ENCODE data around the gene LUC7L. TPM values are rescaled to one million over a fixed set of nuclear protein-coding genes. Genes with fewer than 3 reads are reported as not detected.
"Not testable (repeated sequence)": the region's sequence is repeated elsewhere in the genome, so short reads cannot be mapped to it uniquely, and the experiment has no call there.

Gene LUC7L, protein sequence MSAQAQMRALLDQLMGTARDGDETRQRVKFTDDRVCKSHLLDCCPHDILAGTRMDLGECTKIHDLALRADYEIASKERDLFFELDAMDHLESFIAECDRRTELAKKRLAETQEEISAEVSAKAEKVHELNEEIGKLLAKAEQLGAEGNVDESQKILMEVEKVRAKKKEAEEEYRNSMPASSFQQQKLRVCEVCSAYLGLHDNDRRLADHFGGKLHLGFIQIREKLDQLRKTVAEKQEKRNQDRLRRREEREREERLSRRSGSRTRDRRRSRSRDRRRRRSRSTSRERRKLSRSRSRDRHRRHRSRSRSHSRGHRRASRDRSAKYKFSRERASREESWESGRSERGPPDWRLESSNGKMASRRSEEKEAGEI
- total RNA-seq = 10 to 100 TPM; 61.9 to 65.3 TPM

DNA sequence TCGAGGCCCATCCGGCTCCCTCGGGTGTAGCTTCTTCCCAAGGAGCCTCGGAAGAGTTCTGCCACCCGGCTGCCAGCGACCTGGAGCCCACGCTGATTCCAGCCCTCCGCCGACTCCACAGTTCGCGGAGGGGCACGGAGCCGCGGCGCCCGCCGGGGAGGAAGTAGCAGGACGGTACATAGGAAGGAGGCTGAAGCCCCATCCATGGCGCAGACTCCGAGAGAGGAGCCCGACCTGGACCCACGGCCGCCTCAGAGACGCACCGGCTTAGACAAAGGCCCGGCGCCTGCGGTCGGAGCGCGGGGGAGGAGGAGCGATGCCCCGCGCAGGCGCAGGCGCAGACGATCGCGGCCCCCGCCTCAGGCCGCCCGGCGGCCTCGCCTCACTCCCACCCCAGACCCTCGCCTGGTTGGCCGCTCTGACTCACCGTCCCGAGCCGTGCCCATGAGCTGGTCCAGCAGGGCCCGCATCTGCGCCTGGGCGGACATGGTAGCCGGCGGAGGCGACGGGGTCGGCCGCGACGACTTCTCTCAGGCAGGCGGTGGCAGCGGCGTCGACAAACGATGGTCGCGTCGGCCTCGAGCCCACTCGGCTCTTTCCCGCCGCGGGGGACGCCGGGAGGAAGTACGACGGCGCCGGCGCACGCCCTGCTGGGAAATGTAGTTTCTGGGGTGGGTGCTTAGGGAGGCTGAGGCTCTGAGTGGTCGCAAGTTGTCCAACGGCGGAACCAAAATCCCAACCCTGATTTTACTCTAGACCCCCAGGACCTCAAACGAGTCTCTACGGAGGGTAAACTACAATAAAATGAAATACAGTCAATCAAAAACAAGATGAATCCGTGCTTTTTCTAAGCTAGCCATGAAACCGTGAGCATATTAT, at the start of gene LUC7L:
Gene LUC7L, minus strand, starts transcription at position 598 of the 879 bp plus-strand sequence. Its CDS starts 110 bp downstream, at position 488.
- Mint-ChIP-seq H3K4me1 (peaks cover 32% of the 10 kb centered on the region), H3K4me3 (peak within 1 kb of the TSS; percentile 94), H3K27ac (peak within 1 kb of the TSS; percentile 92), H3K36me3 (peaks cover 25% of the 10 kb centered on the region), H3K9me3 (no peaks in the 10 kb centered on the region), H3K27me3 (no peaks in the 10 kb centered on the region)
- peak; percentile 92 for DNase-seq

- Mint-ChIP-seq H3K27ac (no peak overlapping the region), H3K9me3 (no peaks in the 10 kb centered on the region), H3K4me3 (no peak overlapping the region)
Measured at GRCh38 chr16:278863-279366, 49.7 kb upstream of the LUC7L start.

GRCh38 chr16:276426-277077, 47.3 kb upstream of the LUC7L start:
- peak overlapping the region; percentile 34 for H3K4me3 Mint-ChIP-seq
- no peaks in the 10 kb centered on the region for H3K36me3 Mint-ChIP-seq
- H3K27me3 Mint-ChIP-seq = peaks cover 45% of the 10 kb centered on the region
- no peak overlapping the region for H3K27ac Mint-ChIP-seq
- H3K4me1 Mint-ChIP-seq = peaks cover 4% of the 10 kb centered on the region
- DNase-seq = no peak
- H3K9me3 Mint-ChIP-seq = no peaks in the 10 kb centered on the region

More at GRCh38 chr16:278863-279366, 49.7 kb upstream of the LUC7L start:
- Mint-ChIP-seq H3K36me3 (no peaks in the 10 kb centered on the region), H3K4me1 (peaks cover 4% of the 10 kb centered on the region), H3K27me3 (peaks cover 44% of the 10 kb centered on the region)
- DNase-seq = peak; percentile 53

DNA sequence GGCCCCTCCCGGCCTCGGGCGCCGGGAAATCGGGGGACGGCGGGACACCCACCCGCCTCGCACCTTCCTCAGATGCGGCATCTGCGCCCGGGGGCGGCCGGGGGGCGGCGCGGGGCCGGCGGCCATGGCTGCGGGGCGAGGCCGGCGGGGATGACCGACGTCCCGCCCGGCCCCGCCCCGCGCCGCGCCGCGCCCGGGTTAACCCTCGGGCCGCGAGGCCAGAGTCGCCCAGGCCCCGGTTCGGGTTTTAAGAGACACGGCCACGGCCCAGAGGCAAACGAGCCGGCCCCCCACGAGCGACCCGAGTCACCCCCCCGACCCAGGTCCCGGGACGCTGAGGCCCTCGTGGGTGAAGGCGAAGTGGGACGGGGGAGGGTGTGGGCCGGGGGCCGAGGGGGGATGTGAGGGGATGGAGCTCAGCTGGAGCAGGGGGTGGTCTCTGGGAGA, 46.6 kb upstream of the LUC7L start, which contains the start of gene RGS11:
Gene RGS11, minus strand, starts transcription at position 159 of the 447 bp plus-strand sequence. Its CDS starts 33 bp downstream, at position 126.
- no peak within 1 kb of the TSS for H3K27ac Mint-ChIP-seq
- H3K36me3 Mint-ChIP-seq = no peaks in the 10 kb centered on the region
- no peak for DNase-seq
- peaks cover 38% of the 10 kb centered on the region for H3K27me3 Mint-ChIP-seq
- peak within 1 kb of the TSS; percentile 34 for H3K4me3 Mint-ChIP-seq
- H3K9me3 Mint-ChIP-seq = no peaks in the 10 kb centered on the region
- peaks cover 4% of the 10 kb centered on the region for H3K4me1 Mint-ChIP-seq

GRCh38 chr16:275041-275641, 45.9 kb upstream of the LUC7L start:
- Mint-ChIP-seq H3K9me3 (no peaks in the 10 kb centered on the region), H3K4me1 (peaks cover 4% of the 10 kb centered on the region), H3K27ac (no peak overlapping the region), H3K36me3 (no peaks in the 10 kb centered on the region), H3K4me3 (no peak overlapping the region), H3K27me3 (peaks cover 37% of the 10 kb centered on the region)
- DNase-seq = peak; percentile 29

- Mint-ChIP-seq H3K4me1 (peaks cover 1% of the 10 kb centered on the region), H3K36me3 (no peaks in the 10 kb centered on the region), H3K27ac (no peak overlapping the region), H3K27me3 (peaks cover 31% of the 10 kb centered on the region), H3K9me3 (no peaks in the 10 kb centered on the region), H3K4me3 (no peak overlapping the region)
- DNase-seq = no peak
Measured at GRCh38 chr16:273547-274421, 44.5 kb upstream of the LUC7L start.

DNA sequence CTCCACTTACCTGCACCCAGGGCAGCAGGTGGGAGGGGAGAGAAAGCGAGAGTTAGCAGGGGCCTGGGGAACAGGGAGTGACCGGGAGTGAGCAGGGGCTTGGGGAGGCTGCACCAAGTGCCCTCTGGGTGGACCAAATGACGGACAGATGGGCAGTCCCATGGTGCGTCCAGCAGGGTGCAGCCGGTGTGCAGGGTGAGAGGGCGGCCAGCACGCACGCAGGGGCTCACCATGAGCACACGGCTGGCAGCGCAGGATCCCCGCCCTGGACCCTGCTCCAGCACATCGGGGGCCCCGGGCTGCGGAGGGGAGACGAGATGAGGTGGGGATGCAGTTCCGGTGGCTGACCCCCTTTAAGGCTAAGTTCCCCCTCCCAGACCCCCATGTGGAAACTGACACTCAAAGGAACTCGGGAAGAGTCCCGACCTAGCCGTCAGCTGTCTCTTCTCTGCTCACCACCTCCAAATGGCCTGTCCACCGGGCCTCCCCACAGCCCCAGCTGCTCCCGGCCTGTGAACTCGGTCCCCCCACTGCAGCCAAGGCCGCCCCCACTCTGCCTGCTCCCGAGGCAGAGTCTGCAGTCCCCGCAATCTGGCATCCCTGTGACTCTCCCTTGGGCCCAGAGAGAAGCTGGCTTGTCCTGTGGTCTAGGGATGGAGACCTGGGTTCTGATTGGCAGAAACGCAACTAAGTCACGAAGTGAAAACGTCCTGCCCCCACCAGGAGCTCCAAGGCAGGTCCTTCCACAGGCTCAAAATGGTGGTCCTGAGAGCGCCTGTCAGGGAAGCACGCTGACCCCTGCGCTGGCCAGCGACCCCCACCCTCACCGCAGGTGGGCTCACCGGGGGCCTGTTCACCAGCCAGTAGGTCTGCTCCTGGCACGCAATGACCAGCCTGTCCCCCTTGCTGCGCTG, 43.6 kb upstream of the LUC7L start:
- no peak for DNase-seq
- Mint-ChIP-seq H3K27me3 (peaks cover 26% of the 10 kb centered on the region), H3K4me1 (no peaks in the 10 kb centered on the region), H3K9me3 (no peaks in the 10 kb centered on the region), H3K36me3 (no peaks in the 10 kb centered on the region), H3K27ac (no peak overlapping the region), H3K4me3 (no peak overlapping the region)

GRCh38 chr16:270381-271255, 41.4 kb upstream of the LUC7L start:
- H3K27ac Mint-ChIP-seq = no peak overlapping the region
- no peaks in the 10 kb centered on the region for H3K36me3 Mint-ChIP-seq
- no peaks in the 10 kb centered on the region for H3K4me1 Mint-ChIP-seq
- H3K9me3 Mint-ChIP-seq = no peaks in the 10 kb centered on the region
- H3K27me3 Mint-ChIP-seq = peaks cover 12% of the 10 kb centered on the region
- no peak for DNase-seq
- no peak overlapping the region for H3K4me3 Mint-ChIP-seq

DNA sequence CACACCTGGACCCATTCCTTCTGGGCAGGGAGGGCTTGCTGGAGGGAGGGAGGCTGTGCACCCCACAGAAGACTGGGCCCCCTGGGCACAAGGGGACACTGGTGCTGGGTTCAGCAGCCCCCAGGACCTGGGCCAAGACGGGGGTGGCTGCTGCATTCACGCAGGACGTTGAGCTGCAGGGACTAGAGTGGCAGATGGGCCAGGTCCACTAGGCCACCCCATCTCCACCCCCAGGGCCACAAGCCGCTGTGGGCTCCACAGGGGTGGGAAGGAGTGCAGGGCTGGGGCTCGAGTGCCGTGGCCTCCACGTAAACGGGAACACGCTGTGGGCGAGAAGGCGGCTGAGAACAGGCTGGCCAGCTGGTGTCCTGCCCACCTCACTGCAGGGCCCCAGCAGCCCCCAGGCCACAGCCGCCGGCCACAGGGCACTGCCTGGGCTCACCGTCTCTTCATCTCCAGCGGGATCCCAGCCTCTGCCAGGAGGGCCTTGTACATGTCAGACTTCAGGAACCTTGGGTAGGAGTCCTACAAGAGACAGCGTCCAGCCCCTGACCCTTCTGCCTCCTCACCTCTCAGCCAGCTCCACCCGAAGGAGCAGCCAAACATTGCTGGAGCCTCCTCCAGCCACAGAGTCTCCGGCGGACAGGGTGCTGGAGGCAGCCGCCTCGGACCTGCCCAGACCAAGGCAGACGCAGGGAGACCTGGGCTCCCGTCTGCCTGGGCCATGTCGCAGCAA, 40.0 kb upstream of the LUC7L start:
- H3K27ac Mint-ChIP-seq = no peak overlapping the region
- H3K4me1 Mint-ChIP-seq = no peaks in the 10 kb centered on the region
- H3K9me3 Mint-ChIP-seq = no peaks in the 10 kb centered on the region
- H3K36me3 Mint-ChIP-seq = no peaks in the 10 kb centered on the region
- H3K4me3 Mint-ChIP-seq = no peak overlapping the region
- peaks cover 5% of the 10 kb centered on the region for H3K27me3 Mint-ChIP-seq
- no peak for DNase-seq

GRCh38 chr16:268141-269053, 39.1 kb upstream of the LUC7L start:
- Mint-ChIP-seq H3K4me1 (no peaks in the 10 kb centered on the region), H3K36me3 (no peaks in the 10 kb centered on the region), H3K27me3 (peaks cover 5% of the 10 kb centered on the region), H3K9me3 (no peaks in the 10 kb centered on the region), H3K4me3 (no peak overlapping the region), H3K27ac (no peak overlapping the region)
- DNase-seq = no peak

GRCh38 chr16:267562-267961, 38.3 kb upstream of the LUC7L start:
- H3K4me3 Mint-ChIP-seq, H3K27me3 Mint-ChIP-seq, H3K4me1 Mint-ChIP-seq, H3K27ac Mint-ChIP-seq, H3K36me3 Mint-ChIP-seq, DNase-seq, H3K9me3 Mint-ChIP-seq: not testable (repeated sequence)
